HUDEP-2 (cell line): ENCODE results near the gene NF1.
"Not testable (repeated sequence)": the region's sequence is repeated elsewhere in the genome, so short reads cannot be mapped to it uniquely, and the experiment has no call there.

Experiments used
- DNase-seq, 76 experiments: peaks; one replicate each; lab custom pipeline; 2025; ENCODE audit not compliant: unreplicated experiment in 76 of 76; lab: John Stamatoyannopoulos, UW

Gene NF1

DNA sequence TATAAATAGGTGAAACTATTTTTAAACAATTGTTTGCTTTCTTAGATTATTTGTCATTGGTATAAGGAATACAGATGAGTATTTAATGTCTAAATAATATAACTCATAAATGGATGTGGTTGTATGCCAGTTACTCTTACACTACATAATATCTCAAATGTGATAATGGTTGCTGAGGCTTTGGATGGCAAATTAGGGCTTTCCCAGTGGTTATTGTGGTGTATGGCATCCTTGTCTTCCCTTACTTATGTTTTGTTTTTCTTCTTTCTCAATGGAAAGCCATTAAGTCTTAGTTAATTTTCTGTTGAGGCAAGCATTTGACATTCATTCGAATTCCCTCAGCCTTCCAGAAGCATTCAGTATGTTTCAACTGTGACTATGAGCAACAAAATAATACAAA, 191.8 kb downstream of the NF1 start:
- DNase-seq, result no peak

DNA sequence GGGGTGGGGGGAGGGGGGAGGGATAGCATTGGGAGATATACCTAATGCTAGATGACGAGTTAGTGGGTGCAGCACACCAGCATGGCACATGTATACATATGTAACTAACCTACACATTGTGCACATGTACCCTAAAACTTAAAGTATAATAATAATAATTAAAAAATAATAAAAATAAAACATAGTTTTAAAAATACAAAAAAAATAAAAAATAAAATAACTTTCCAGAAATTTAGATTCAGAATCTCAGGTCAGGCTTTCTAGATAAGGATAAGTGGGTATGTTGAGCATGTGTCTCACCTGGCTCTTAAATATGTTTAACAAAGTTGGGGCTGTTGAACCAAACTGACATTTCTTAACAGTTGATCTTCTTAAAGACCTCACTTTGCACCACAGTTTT, 193.2 kb downstream of the NF1 start:
- not testable (repeated sequence) for DNase-seq

DNA sequence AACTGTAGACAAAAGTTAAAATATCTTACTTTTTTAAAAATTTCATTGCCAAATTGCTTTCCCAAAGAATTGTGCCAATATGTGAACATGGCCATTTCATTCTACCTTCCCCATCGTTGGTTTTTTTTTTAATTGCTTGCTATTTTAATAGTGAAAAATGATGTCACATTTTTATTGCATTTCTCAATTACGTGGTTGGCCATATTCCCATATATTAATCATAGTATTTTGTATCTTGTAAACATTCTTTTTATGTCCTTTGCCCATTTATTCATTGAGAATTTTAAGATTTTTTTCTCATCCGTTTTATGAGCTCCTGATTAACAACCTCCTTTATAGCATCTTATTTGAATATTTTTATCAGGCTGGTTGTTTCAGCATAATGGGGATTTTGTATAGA, 195.0 kb downstream of the NF1 start:
- DNase-seq, result no peak

DNA sequence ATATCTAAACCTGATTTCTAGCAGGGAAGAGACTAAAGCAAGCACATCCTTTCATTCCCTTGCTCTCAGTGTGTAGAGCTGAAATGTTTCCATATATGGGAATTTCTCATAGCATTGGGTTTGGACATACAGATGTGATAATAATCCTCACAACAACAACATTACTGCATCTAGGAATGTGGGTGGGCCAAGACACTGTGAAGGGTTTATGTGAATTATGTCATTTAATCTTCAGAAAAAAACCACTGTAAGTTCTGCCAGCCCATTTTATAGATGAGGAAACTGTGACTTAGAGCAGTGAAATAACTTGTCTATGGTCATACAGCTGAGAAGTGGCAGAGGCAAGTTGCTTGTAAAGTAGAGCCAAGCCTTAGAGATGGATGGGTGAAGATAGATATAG, 197.0 kb downstream of the NF1 start:
- DNase-seq, result no peak

DNA sequence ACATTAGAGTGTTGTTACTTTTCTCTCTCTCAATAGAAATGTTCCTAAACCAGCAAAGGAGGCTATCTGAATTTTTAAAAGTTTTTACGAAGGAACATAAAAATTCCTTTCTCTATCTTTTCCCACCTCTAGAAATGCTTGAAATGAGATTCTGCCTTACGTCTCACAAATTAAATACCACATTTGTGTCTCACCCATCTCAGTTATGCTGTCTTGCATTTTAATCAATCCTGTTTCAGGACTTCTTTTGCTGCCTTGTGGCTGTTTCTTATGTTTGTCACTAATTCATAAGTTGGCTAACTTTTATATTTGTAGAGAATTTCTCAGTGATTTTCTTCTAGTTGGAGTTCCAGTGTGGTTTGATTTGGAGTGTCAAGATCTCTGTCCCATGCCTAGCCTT, 198.8 kb downstream of the NF1 start:
- no peak for DNase-seq

DNA sequence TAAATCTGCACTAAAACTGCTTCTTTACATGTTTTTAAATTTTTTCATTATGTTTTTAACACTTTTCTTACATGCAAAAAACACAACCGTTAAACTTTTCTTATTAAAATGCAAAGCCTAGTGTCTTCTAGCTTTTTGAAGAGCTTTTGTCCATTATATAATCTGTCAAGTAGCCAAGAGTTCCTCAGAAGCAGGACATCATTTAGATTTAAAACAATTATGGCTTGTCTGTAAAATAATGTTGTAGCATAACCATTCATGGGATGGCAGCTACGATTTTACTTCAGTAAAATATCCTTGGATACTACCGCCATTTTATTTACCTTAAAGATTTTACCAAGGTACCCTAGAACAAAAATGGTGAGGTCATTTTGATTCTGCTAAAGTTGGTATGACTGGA, 199.5 kb downstream of the NF1 start:
- DNase-seq, result no peak

DNA sequence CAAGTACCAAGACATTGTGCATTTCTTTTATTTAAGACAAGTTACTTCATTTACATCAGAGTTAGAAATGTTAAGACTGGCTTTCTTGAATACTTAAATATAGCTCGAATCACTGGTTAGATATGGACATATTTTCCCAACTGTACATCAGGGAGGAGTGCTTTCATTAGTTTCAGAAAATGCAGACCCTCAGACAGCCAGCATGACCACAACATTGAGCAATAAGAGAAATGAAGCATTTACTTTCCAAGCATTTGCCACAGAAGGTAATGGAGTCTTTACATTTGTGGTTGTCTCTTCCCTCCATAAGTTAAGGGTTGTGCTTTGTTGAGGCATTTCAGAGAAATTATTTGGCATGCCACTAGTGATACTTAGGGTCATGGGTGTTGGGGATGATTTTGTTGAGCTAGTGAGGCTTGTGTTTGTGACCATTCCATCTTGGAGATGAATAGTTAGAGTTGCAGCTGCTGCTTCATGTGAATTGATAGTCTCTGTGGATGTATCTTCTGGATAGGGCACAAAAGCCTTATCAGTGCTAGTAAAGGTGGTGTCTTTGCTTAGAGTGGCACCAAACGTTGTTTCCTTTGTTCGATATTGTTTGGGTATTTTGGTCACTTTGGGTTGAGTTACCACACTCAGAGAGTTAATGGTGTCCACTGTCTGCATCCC, 200.2 kb downstream of the NF1 start:
- no peak for DNase-seq

DNA sequence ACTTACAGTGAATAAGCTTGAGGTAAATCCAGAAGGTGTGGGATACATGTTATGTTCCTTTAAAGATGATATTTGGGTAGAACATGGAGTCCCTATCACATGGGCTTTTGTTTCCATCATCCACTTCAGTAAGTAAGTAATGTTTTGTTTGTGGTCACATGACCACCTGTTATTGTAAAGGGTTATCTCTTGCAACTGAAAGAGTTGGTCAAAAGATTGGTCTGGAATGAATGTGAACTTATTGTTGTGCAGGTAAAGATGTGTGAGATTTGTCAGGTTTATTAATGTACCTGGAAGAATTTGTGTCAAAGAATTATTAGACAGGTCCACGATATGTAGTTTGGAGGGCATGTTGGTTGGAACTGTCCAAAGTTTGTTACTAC, 200.7 kb downstream of the NF1 start:
- DNase-seq, result no peak

DNA sequence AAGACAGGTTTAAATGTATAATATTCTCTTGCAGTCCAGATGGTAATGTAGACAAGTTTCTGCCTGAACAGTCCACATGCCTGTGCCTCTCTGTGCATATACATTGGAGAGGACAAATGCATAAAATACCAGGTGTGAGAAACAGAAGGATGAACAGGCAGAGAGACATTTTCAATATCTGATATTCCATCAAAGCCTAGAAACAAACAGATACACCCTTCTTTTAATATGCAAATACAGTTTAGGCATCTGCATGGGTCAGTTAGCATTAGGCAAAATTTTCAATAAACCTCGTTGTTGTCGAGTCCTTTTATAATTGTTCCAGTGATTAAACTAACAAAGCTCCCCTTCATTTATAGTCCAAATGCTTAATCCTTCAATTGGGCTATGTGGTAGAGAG, 201.4 kb downstream of the NF1 start:
- no peak for DNase-seq

DNA sequence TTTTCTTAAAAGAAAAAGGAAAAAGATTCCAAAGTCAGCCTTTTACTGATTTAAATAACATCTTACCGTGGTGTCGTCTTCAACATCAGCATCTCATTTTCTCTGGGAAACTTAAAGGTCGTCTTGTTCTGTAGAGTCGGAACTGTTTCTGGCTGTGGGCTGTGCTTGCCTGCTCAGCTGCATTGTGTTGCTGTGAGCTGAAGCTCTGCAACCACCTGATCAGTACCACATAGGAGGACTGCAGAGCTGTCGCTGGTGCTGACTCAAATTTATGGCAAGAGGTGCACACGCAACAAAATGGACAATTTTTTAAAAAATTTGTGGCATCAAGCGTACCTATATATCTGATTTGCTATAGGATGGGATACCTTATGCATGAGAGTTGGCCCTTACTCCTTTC, 202.3 kb downstream of the NF1 start, which contains the start of gene OMG:
OMG (minus strand) TSS at position 150 of the 400 bp plus-strand sequence. CDS start 908 bp downstream, outside the sequence.
- no peak for DNase-seq

DNA sequence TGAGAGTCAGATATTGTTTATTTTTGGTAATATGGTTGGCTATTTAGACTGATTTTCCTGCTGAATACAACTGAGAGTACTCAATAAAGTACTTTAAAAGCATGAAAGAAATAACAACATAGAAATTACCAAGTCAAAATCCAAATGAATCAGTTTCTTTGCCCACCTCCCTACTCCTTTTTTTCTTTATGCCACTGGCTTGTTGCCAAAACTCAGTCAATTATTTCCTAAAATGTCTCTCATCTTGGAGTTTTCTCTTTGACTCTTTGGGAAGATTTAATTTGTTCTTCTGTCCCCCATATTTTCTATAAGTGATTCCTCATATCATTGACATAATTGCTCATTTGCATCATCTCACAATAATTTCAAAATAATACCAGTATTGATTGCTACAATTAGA, 204.8 kb downstream of the NF1 start:
- no peak for DNase-seq

DNA sequence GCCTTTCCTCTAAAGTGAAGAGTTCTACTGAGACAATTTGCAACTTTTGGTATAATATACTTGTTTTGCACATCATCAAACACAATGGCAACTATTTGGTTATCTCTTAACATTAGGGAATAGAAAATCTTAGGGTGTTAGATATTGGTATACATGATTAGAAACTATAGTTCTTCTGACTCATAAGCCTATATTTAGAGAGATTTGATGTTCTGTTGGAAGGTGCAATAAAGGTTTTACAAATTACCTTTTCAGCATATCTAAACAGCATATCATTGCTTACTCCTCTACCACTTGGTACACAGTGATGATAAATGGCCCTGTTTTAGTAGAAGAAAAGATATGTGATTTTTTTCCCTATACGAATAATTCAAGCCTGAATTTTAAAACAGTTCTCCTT, 212.9 kb downstream of the NF1 start:
- no peak for DNase-seq

DNA sequence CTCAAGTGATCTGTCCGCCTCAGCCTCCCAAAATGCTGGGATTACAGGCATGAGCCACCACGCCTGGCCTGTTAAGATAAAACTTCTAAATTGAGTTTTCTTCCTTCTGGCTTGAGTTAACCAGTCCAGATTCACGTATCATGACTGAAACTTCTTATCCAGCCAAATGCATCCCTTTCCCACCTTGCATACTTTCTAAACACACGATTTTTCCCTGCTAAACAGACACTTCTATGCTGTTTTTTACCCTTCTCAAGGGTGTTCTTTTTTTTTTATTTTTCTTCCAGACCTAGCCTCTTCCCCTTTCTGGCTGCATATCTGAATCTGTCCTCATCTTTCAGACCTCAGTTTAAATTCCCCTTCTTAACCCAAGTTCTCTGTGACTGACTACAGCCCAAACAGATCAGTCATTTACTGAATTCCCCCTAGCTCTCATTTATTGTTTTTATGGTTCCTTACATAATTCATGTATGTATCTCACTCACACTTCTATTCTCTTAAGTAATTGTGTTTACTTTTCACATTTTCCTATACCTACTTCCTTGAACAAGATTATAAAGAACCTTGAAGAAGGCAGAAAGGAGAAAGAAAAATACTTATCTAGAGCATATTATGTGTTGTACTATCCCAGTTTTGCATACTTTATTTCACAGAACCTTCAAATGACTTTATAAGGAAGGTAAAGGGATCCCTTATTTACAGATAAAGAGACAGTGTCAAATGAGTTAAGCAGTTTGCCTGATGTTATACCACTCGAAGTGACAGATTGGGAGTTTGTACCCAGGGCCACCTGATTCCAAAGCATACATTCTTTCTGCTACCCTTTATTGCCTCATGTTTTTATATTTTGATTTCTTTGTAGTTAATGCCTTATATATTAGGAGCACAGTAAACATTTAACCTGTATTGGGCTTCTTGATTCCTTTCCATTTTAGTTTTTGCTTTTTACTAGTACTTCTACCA, 213.9 kb downstream of the NF1 start:
- DNase-seq, result no peak

DNA sequence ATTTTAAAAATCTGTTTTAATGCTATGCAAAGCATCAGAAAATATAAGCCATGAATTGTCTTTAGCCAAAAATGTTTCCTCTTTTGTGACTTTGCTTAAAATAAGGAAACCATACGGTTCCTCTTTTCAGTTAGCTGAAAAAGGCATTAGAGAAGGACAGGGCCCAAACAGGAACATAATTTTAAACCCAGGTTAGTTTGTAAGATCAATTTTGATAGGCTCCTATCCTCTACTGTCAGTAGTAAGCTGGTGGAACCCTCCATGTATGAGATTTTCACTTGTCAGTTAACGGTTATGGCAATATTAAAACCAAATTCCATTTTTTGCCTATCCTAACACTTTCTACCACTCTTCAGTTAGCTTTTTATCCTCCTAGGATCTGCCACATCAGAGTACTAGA, 214.8 kb downstream of the NF1 start:
- no peak for DNase-seq

DNA sequence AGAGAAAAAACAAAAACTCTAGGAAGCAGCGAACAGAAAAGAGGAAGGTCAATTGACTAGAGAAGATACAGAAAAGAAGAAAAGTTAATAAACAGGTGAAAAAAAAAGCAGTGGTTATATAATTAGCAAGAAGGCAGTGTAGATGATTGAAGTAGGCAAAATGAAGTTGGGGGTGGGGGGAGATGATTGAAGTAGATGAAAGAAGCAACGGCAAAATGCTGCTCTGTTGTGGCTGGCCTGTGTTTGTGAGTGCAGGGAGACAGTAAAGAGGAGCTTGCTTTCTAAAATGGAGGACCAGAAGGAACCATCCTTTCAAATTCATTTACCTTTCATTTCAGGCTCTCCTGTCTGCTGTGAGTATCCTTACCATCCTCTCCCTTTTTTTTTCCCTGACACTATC, 215.5 kb downstream of the NF1 start:
- DNase-seq, result no peak

DNA sequence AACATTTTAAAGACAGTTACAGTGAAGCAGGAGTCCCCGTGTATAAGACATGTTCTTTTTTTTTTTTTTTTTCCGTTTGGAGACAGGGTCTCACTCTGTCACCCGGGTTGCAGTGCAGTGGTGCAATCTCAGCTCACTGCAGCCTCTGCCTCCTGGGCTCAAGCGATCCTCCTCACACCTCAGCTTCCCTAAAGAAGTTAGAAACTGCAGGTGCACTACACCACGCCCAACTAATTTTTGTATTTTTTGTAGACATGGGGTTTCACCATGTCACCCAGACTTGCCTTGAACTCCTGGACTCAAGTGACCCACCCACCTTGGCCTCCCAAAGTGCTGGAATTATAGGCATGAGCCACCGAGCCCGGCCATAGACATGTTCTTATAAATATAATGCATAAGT, 216.1 kb downstream of the NF1 start:
- no peak for DNase-seq

DNA sequence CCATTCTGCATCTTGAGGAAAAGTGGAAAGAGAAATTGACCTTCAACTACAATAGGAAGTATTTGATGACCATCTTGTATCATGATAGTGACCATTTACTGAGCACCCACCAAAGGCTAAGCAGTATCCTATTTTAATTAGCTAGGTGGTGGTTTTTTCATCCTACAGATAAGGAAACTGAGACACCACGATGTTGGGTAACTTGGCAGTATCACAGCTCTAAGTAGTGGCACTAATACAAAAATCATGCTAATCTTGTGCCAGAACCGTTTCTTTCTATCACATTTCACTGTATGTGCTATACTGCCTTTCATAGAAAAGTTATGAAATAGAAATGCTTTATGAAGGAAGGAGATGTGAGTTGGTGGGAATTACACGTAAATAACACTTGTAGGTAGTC, 216.7 kb downstream of the NF1 start:
- no peak for DNase-seq

DNA sequence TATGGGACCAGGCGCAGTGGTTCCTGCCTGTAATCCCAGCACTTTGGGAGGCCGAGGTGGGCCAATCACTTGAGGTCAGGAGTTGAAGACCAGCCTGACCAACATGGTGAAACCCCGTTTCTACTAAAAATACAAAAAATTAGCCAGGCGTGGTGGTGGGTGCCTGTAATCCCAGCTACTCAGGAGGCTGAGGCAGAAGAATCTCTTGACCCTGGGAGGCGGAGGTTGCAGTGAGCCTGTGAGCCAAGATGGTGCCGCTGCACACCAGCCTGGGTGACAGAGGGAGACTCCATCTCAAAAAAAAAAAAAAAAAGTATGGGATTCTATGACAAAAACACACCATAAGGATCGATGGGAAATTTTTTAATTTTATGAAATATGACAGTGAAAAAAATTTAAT, 217.4 kb downstream of the NF1 start:
- not testable (repeated sequence) for DNase-seq

DNA sequence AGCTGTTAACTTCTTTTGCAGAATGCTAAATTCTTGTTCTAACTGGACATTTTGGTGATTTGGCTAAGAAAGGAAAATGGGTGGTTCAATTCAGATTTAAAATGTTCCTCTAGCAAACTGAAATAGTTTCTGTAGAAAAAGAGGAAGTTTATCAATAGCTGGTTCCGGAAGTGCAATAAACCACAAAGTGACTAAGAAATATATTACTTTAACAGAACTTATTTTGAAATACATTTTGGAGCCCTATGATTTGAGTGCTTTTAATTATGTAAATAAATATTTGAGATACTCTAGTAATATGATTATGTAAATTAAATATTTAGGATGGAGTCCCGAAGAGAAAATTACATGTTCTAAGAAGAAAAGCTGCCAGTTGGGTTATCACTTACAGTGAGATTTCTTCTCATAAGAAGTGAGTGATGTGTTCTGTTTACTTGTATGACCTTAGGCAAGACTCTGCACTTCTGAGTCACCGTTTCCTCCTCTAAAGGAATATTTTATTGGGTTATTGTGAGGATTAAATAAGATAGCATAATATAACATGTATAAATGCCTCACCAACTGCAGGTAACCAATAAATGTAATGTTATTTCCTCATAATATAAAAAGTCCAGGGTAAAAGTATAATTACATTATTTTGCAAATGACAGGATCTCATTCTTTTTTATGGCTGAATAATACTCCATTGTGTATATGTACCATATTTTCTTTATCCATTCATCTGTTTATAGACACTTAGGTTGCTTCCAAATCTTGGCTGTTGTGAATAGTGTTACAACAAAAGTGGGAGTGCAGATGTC, 219.4 kb downstream of the NF1 start, which contains the start of gene EVI2B:
EVI2B (minus strand) TSS at position 73 of the 800 bp plus-strand sequence. CDS start 8,445 bp downstream, outside the sequence.
- DNase-seq, result peak in 11 of 76 experiments; percentile 12 to 53 (median 39)

DNA sequence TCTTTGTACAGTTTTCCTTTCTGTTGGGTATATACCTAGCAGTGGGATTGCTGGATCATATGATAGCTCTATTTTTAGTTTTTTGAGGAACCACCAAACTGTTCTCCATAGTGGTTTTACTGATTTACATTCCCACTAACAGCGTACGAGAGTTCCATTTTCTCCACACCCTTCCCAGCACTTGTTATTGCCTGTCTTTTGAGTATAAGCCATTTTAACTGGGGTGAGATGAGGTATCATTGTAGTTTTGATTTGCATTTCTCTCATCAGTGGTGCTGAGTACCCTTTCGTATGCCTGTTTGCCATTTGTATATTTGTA, 220.0 kb downstream of the NF1 start:
- no peak for DNase-seq

DNA sequence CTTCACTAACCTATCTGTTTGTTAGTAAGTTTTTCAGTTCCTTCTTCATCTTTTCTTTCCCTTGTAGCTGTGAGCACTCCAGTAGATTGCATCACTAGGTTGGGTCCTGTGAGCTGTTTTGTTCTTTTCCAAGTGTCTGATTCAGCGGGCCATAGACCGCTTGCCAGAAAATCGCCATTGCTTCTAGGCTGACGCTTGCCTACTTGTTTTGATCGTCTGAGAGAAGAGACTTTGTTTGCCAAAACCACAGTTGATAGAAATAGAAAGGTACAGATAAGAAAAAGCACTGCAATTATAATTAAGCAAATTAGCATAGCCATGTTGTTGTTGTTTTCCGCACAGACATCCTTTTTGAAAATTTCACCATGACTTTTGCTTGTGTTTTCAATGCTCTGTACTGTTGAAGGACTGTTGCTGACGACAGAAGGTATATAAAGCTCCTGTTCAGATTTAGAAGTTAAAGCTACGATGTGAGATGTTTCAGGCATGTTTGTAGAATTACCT, 223.6 kb downstream of the NF1 start:
- DNase-seq, result peak in 9 of 76 experiments; percentile 2 to 35 (median 10)
